Upper lobe of left lung (tissue), 6 donors: Measurements from ENCODE around the gene VSTM2L. TPM values are rescaled to one million over a fixed set of nuclear protein-coding genes. Genes with fewer than 3 reads are reported as not detected.

Source experiments
- ATAC-seq, 2 donors: fragments of 200-7000 bp; cut with Tn5 transposase; one replicate each; pipeline ENCODE4 v1.9.1; 2022; ENCODE audit warnings: mild to moderate bottlenecking in 2 of 2, moderate library complexity in 2 of 2; ENCODE audit not compliant: low FRiP score in 2 of 2
- DNase-seq, 2 donors: peaks; one replicate each; pipeline ENCODE4 v3.0.0-alpha.2; 2019 to 2020
- H3K27ac ChIP-seq, 4 donors: fragments of 200-600 bp; sonication (generic); one replicate each; pipeline ENCODE4 v1.5.1; 2016 to 2019
- H3K27me3 ChIP-seq, 4 donors: fragments of 200-600 bp; sonication (generic); one replicate each; pipeline ENCODE4 v1.5.1; 2017 to 2019
- H3K36me3 ChIP-seq, 4 donors: fragments of 200-600 bp; sonication (generic); one replicate each; pipeline ENCODE4 v1.5.1; 2016 to 2019
- H3K4me1 ChIP-seq, 4 donors: fragments of 200-600 bp; sonication (generic); one replicate each; pipeline ENCODE4 v1.5.1; 2018 to 2019
- H3K4me3 ChIP-seq, 4 donors: fragments of 200-600 bp; sonication (generic); one replicate each; pipeline ENCODE4 v1.5.1; 2017 to 2019; ENCODE audit warnings: mild to moderate bottlenecking in 2 of 4, moderate library complexity in 1 of 4
- H3K9me3 ChIP-seq, 4 donors: fragments of 200-600 bp; sonication (generic); one replicate each; pipeline ENCODE4 v1.5.1; 2018 to 2019
- CTCF ChIP-seq, 6 experiments: fragments of 450-650 bp in 4 of 6; fragments of 200-600 bp in 2 of 6; sonication (generic) in 2 of 6; IDR thresholded peaks; one replicate each; pipeline ENCODE4 v1.5.1; 2016 to 2019; ENCODE audit warnings: antibody characterized with exemption in 6 of 6
- EP300 ChIP-seq, 4 donors: sonication (generic); formaldehyde crosslinking; IDR thresholded peaks; one replicate each; pipeline ENCODE4 v1.5.1; 2017; ENCODE audit warnings: antibody characterized with exemption in 4 of 4, control low read depth in 2 of 4
- POLR2A ChIP-seq, 4 donors: fragments of 450-650 bp; IDR thresholded peaks; one replicate each; pipeline ENCODE4 v1.5.1; 2016 to 2017; ENCODE audit warnings: antibody characterized with exemption in 4 of 4, mild to moderate bottlenecking in 2 of 4
- POLR2AphosphoS5 ChIP-seq, 2 donors: sonication (generic); formaldehyde crosslinking; IDR thresholded peaks; one replicate each; pipeline ENCODE4 v1.5.1; 2017; ENCODE audit warnings: antibody characterized with exemption in 2 of 2
- WGBS, 2 donors: methylation state at CpG; one replicate each; pipeline ENCODE4 v1.1.5; 2017 to 2018; 5-methylcytosine and 5-hydroxymethylcytosine counted together
- total RNA-seq, 6 donors: library from RNA; depleted of rRNA in 4 of 6; stranded (reverse); fragments of >200 nt in 4 of 6; gene quantifications; one replicate each; pipeline versions ENCODE4 v1.1.0 to v1.2.1, GENCODE V29; 2016 to 2021
- donor health status: DM: no; HTN: no; CAD: no; lungs with moderate emphysema.
- donor health status: DM: no; HTN: yes; CAD: no; lungs with severe emphysema.

The VSTM2L gene
- total RNA-seq, 6 donors from 2014 or later, result 1.0 to 47.2 (median 24.8) TPM

DNA sequence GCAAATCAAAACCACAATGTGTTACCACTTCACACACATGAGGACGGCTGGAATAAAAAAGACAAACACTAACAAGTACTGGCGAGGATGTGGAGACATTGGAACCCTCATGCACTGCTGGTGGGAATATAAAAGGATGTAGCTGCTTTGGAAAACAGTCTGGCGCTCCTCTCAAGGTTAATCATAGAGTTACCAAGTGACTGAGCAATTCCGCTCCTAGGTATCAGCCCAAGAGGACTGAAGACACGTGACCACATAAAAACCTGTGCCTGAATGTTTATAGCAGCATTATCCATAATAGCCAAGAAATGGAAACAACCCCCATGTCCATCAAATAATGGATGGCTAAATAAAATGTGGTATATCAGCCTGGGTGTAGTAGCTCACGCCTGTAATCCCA is 45.0 kb downstream of the VSTM2L start:
- Histone ChIP-seq H3K4me1 (no peaks in the 10 kb centered on the region), H3K4me3 (no peak overlapping the region), H3K9me3 (no peaks in the 10 kb centered on the region), H3K27ac (no peak overlapping the region), H3K27me3 (no peaks in the 10 kb centered on the region), H3K36me3 (no peaks in the 10 kb centered on the region)
- 89 to 94% methylated on average over 6 of the region's 6 CpGs for WGBS, 2 donors
- ATAC-seq (no peak), DNase-seq (no peak)
- TF ChIP-seq POLR2AphosphoS5 (IDR thresholded peaks at IDR 0.05), result no peak
- no peak for TF ChIP-seq POLR2A (IDR thresholded peaks at IDR 0.05)
- no peak for TF ChIP-seq EP300 (IDR thresholded peaks at IDR 0.05)

- no peaks in the 10 kb centered on the region for H3K4me1 ChIP-seq
- ATAC-seq, result no peak
- no peak for TF ChIP-seq CTCF (IDR thresholded peaks at IDR 0.05)
- TF ChIP-seq EP300 (IDR thresholded peaks at IDR 0.05), result no peak
- no peak for TF ChIP-seq POLR2A (IDR thresholded peaks at IDR 0.05)
- TF ChIP-seq POLR2AphosphoS5 (IDR thresholded peaks at IDR 0.05), result no peak
- H3K27me3 ChIP-seq, result no peaks in the 10 kb centered on the region
- 88 to 89% methylated on average over 11 of the region's 11 CpGs for WGBS, 2 donors
- peak in 1 of 2 donors; percentile 8 for DNase-seq
- H3K4me3 ChIP-seq, result no peak overlapping the region
- H3K9me3 ChIP-seq, result no peaks in the 10 kb centered on the region
- H3K27ac ChIP-seq, result no peak overlapping the region
- H3K36me3 ChIP-seq, result no peaks in the 10 kb centered on the region
Measured at GRCh38 chr20:37948956-37949355, 46.0 kb downstream of the VSTM2L start.

GRCh38 chr20:37954190-37954589 is 51.3 kb downstream of the VSTM2L start:
- 89 to 93% methylated on average over 5 of the region's 5 CpGs for WGBS, 2 donors
- DNase-seq (peak in 1 of 2 donors; percentile 4), ATAC-seq (no peak)
- Histone ChIP-seq H3K4me1 (no peaks in the 10 kb centered on the region), H3K27me3 (no peaks in the 10 kb centered on the region), H3K9me3 (no peaks in the 10 kb centered on the region), H3K27ac (no peak overlapping the region), H3K36me3 (no peaks in the 10 kb centered on the region), H3K4me3 (no peak overlapping the region)
- TF ChIP-seq POLR2A (IDR thresholded peaks at IDR 0.05) (no peak), EP300 (IDR thresholded peaks at IDR 0.05) (no peak), CTCF (IDR thresholded peaks at IDR 0.05) (no peak), POLR2AphosphoS5 (IDR thresholded peaks at IDR 0.05) (no peak)

DNA sequence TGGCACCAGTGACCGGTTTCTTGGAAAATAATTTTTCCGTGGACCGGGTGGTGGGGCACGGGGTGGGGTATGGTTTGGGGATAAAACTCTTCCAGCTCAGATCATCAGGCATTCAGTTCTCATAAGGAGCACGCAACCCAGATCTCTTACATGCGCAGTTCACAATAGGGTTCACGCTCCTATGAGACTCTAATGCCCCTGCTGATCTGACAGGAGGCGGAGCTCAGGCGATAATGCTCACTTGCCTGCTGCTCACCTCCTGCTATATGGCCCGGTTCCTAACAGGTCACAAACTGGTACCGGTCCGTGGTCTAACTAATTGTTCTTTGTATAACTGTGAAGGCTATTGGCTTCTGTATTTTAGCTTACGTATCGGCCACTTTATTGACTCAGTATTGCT is 51.7 kb downstream of the VSTM2L start:
- no peaks in the 10 kb centered on the region for H3K9me3 ChIP-seq

GRCh38 chr20:37955511-37955910 is 52.6 kb downstream of the VSTM2L start:
- Histone ChIP-seq H3K4me1 (no peaks in the 10 kb centered on the region), H3K27me3 (no peaks in the 10 kb centered on the region), H3K27ac (no peak overlapping the region), H3K36me3 (no peaks in the 10 kb centered on the region), H3K9me3 (no peaks in the 10 kb centered on the region), H3K4me3 (no peak overlapping the region)
- ATAC-seq (no peak), DNase-seq (peak in 1 of 2 donors; percentile 1)
- TF ChIP-seq EP300 (IDR thresholded peaks at IDR 0.05), result no peak
- TF ChIP-seq POLR2AphosphoS5 (IDR thresholded peaks at IDR 0.05), result no peak
- TF ChIP-seq POLR2A (IDR thresholded peaks at IDR 0.05), result no peak
- TF ChIP-seq CTCF (IDR thresholded peaks at IDR 0.05), result no peak
- 83 to 88% methylated on average over 7 of the region's 7 CpGs for WGBS, 2 donors

More for the DNA sequence above, 51.7 kb downstream of the VSTM2L start:
- no peaks in the 10 kb centered on the region for H3K36me3 ChIP-seq
- no peak for ATAC-seq
- H3K27ac ChIP-seq, result no peak overlapping the region
- H3K4me3 ChIP-seq, result no peak overlapping the region
- WGBS, 2 donors, result 72 to 83% methylated on average over 14 of the region's 14 CpGs
- DNase-seq, result peak in 1 of 2 donors; percentile 3
- TF ChIP-seq CTCF (IDR thresholded peaks at IDR 0.05), result no peak
- TF ChIP-seq POLR2AphosphoS5 (IDR thresholded peaks at IDR 0.05), result no peak
- TF ChIP-seq POLR2A (IDR thresholded peaks at IDR 0.05), result no peak
- TF ChIP-seq EP300 (IDR thresholded peaks at IDR 0.05), result no peak
- H3K4me1 ChIP-seq, result no peaks in the 10 kb centered on the region
- H3K27me3 ChIP-seq, result no peaks in the 10 kb centered on the region
